Inferior parietal cortex (tissue), 1 donor: ENCODE data around the gene ZNF69.
A peak's percentile ranks its signal among the peaks of the same experiment; 100 is the strongest.
"Not testable (repeated sequence)": the region's sequence is repeated elsewhere in the genome, so short reads cannot be mapped to it uniquely, and the experiment has no call there.

Experiments used
- DNase-seq: peaks from one replicate; pipeline ENCODE4 v3.0.0-alpha.2; 2016; ENCODE audit errors: extremely low spot score

Gene ZNF69

DNA sequence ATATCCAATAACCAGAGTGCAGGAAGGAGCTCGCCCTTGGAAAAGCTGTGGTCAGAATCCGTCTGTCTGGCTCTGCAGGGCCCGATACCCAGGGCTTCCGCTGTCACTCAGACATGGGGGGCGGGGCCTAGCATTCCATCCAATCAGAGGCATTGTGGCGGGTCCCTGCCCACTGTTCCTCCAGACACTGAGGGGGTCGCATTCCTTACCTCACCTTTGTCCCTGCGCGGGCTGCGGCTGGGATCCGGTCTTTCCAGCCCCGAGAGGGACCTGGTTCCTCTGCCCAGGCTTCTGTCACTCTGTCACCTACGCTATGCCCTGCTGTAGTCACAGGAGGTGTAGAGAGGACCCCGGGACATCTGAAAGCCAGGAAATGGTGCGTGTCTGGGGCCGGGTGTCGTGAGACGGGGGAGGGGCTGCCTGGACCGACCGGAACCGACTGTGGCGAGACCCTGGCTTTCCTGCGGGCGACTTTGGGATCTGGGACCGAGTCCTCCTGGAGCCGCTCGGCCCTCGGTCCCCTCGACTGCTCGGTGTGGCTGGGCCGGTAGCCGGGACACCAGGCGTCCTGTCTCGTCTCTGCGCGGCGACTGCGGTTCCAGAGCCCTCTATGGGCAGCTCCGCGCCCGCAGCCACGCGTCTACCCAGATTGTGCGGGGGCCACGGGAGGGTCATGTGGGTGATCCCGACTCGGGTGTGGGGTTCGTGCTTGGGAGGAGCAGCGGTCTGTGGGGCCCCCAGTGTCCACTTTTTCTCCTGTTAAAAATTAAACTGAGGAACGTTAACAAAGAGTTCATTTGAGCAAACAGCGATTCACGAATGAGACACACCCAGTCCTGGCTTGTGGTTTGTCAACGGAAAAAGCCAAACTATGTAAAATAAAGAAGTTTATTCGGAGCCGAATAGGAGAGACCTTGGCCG is at the start of gene ZNF69:
TSS of gene ZNF69 (plus strand) at position 172 of the 921 bp plus-strand sequence. CDS start at position 314, 142 bp downstream.
- peak; percentile 71 for DNase-seq

DNA sequence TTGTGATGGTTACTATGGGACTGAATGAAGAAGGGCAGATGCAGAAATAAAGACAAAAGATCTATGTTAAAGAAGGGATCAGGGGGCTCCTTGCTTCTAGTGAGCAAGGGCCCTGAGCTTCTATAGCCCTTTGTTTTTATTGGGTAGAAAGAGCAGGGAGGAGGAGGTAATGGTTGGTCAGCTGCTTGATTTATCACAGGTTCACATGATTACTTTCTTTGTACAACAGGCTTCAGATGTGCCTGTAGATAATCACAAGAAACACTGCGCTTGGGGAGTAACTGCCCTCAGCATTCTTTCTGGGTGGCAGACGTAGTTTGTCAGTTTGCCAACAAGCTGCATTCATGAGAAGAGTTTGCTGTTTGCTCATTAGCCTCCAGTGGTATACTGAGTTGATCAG is 43.9 kb upstream of the ZNF69 start:
- DNase-seq, result no peak

DNA sequence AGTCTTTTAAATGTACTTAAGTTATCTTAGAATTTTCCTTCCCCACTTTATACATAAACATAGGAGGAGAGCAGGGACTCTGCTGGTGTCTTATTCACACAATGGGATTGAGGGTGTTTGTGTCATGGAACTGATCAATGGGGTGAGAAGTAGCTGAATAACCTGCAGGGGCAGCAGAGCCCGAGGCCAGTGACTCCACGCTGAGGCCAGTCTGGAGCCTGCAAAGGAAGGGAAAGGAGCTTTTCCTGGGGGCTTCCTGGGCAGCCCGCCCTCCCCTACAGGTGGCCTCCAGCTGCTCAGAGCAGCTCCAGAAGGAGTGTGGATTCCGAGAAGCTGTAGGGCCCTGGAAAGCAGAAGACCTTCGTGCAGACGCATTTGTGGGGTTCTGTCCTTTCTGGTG is 40.0 kb upstream of the ZNF69 start:
- not testable (repeated sequence) for DNase-seq

DNA sequence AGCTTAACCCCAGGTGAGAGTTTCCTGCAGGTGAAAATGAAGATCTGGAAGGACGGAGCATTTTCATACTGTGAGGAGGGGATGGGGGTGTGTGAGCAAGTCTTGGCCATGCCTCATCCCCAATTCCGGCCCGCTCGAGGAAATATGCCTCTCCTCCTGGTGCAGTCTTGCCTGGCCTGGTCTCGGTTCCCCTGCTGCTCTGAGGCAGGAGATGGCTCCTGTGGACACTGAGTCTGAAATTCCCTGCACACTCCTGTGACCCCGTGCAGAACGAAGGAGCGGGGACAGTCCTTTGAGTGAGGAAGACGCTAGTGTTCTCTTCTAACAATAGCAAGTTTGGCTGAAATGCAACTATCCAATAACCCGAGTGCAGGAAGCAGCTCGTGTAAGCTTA is 39.4 kb upstream of the ZNF69 start:
- no peak for DNase-seq

DNA sequence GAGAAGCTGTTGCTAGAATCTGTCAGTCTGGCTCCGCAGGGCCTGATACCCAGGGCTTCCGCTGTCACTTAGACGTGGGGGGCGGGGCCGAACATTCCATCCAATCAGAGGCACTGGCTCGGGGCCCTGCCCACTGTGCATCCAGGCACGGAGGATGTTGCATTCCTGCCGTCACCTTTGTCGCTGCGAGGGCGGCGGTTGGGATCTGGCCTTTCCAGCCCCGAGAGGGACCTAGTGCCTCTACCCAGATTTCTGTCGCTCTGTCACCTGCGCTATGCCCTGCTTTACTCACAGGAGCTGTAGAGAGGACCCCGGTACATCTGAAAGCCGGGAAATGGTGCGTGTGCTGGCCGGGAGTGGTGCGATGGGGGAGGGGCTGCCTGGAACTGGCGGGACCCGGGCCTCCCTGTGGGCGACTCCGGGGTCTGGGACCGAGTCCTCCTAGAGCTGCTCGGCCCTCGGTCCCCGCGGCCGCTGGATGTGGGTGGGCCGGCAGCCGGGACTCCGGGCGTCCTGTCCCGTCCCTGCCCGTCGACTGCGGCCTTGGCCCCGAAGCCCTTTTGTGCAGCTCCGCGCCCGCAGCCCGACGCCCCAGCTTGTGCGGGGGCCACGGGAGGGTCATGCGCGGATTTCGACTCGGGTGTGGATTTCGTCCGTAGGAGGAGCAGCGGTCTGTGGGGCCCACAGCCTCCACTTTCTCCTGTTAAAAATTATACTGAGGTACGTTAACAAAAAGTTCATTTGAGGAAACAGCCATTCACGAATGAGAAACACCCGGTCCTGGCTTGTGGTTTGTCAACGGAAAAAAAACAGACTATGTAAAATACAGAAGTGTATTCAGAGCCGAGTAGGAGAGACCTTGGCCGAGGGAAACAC is 38.8 kb upstream of the ZNF69 start, which contains the start of gene ZNF439:
TSS of gene ZNF439 (plus strand) at position 133 of the 876 bp plus-strand sequence. CDS start at position 275, 142 bp downstream.
- peak; percentile 91 for DNase-seq

DNA sequence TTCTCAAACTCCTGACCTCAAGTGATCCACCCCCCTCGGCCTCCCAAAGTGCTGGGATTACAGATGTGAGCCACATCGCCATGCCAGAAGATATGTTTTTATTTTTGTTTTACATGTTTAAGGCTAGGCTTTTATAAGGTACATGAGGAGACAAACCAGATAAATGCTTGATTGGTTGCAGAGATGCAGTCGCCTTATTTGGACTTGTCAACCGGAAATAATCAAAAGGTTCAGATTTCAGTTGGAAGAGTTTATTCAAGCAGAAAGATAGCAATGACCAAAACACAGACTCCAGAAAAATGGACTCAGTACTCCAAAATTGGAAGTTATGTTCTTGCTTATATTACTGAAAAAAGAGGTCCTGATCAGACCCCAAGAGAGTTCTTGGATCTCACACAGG is 37.3 kb upstream of the ZNF69 start:
- not testable (repeated sequence) for DNase-seq

DNA sequence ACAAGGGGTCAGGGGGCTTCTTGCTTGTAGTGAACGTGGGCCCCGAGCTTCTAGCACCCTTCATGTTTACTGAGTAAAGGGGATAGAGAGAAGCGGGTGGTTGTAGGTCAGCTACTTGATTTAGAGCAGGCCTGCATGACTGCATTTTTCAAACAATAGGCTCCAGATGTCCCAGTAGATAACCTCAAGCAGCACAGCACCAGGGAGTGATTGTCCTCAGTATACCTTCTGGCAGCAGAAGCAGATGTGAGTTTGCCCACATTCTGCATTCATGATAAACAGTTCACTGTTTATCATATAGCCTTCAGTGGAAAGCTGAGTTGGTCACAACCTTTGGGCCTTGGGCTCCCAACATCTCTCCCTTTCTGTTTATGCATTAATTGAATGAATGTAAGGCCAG is 34.2 kb upstream of the ZNF69 start:
- DNase-seq, result no peak

DNA sequence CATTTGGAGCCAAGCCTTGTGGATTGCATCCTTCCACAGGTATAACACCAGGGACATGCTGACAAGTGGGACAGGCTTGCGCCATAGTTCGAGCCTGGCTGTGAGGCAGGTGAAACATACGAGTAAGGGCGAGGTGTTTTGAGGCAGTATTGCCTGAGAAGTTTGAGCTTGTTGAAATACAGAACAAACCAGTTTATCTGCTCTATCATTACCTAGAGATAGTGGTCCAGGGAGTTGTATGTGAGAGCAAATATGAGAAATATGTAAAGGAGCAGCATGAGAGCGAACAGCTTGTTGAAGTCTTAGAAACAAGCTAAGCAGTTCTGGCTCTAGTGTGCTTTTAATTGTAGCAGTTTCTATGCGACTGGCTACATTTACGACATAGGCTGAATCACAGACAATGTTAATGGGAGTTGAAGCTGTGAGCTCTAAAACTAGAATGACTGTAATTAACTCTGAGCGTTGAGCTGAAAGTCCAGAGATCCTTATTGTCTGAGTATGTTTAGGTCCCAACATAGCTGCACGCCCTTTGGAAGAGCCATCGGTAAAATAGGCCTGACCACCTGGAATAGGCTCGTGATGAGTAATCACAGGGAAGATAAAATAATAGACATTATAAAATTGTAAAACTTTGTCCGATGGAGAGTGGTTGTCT is 30.9 kb upstream of the ZNF69 start:
- DNase-seq, result no peak

DNA sequence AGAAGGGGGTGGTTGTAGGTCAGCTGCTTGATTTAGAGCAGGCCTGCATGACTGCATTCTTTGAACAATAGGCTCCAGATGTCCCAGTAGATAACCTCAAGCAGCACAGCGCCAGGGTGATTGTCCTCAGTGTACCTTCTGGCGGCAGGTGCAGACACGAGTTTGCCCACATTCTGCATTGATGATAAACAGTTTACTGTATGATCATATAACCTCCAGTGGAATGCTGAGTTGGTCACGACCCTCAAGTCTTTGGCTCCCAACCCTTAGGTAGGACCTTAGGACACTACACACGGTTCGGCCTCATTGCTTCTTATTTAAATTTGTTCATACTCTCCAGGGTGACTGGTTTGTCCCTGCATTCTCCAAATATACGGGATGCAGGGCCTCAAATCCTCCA is 26.9 kb upstream of the ZNF69 start:
- no peak for DNase-seq

DNA sequence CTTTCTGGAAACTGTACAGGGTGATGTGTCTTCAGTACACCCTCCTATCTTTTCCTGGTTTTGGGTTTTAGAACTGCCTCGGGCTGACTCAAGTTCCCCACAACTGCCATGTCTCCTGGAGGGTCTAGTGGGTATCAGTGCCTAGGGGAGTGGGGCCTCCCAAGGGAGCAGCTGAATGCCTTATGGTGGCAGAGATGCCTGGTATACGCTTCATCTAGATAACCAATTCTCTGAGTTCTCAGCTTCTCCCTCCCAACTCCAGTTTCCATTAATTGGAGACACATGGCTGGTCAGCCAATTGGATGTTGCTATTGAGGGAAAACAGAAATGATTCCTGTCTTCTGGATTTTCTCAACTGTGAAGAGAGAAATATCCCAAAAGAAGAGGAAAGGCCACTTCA is 26.3 kb upstream of the ZNF69 start:
- DNase-seq, result no peak

DNA sequence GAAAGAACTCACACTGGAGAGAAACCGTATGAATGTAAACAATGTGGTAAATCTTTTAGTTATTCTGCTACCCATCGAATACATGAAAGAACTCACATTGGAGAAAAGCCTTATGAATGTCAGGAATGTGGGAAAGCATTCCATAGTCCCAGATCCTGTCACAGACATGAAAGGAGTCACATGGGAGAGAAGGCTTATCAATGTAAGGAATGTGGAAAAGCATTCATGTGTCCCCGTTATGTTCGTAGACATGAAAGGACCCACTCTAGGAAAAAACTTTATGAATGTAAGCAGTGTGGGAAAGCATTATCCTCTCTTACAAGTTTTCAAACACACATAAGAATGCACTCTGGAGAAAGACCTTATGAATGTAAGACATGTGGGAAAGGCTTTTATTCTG is 19.8 kb upstream of the ZNF69 start:
- not testable (repeated sequence) for DNase-seq

DNA sequence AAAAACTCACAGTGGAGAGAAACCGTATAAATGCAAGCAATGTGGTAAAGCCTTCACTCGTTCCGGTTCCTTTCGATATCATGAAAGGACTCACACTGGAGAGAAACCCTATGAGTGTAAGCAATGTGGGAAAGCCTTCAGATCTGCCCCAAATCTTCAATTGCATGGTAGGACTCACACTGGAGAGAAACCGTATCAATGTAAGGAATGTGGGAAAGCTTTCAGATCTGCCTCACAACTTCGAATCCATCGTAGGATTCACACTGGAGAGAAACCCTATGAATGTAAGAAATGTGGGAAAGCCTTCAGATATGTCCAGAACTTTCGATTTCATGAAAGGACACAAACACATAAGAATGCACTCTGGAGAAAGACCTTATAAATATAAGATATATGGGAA is 19.4 kb upstream of the ZNF69 start:
- no peak for DNase-seq

DNA sequence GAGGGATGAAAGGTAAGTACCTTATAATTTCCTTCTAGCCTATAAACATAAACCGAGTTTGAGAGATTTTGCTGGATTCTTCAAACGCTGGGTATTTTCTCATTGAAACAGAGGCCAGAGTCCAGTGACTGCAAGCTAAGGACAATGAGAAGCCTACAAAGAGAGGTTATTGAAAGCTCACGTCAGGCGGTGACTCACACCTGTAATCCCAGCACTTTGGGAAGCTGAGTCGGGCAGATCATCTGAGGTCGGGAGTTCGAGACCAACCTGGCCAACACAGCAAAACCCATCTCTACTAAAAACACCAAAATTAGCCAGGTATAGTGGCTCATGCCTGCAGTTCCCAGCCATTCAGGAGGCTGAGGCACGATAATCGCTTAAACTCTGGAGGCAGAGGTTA is 15.0 kb upstream of the ZNF69 start:
- no peak for DNase-seq

DNA sequence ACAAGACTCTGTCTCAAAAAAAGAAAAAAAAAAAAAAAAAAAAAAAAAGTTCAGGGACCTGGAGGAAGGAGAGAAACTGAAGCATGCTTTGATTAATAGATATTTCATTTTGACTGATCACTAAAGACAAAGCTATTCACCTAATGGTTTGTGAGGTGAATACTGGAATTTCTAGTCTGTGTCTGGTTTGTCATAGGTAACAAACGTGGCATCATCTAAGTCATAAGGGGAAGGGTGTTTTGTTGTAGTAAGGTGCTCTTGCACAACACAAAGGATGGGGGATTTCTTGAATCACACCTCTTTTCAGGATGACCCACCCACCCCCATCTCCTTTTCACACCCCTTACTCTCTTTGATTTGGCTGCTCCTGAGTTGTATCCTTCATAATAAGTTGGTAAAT is 13.8 kb upstream of the ZNF69 start:
- no peak for DNase-seq

DNA sequence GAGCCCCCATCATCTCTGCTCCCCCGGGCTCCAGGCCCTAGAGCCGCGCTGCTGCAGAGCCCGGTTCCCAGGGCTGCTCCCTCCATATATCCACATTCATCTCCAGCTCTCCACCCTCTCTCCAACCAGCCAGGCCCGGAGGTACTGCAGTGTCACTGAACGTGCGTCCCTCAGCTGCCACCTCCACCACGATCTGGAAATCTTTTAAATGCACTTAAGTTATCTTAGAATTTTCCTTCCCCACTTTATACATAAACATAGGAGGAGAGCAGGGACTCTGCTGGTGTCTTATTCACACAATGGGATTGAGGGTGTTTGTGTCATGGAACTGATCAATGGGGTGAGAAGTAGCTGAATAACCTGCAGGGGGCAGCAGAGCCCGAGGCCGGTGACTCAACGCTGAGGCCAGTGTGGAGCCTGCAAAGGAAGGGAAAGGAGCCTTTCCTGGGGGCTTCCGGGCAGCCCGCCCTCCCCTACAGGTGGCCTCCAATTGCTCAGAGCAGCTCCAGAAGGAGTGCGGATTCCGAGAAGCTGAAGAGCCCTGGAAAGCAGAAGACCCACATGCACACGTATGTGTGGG is 7.8 kb upstream of the ZNF69 start:
- DNase-seq, result peak; percentile 5

DNA sequence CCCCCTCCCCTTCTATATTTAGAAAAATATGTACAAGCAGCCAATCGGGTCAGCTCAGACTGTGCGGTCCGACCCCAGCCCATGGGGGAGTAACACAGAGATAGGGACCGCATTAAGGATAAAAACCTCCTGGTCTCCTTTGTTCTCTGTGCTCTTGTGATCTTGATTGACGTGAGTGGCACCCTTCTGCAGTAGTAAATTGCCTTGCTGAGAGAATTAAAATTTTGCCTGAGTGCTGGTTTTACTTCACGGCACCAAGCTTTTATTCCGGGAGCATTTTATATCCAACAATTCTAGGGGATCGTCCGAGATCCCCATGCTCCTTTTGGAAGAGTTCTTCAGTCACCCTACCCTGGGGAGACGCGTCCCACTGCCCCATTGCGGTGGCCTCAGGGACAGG is 7.0 kb upstream of the ZNF69 start:
- no peak for DNase-seq

DNA sequence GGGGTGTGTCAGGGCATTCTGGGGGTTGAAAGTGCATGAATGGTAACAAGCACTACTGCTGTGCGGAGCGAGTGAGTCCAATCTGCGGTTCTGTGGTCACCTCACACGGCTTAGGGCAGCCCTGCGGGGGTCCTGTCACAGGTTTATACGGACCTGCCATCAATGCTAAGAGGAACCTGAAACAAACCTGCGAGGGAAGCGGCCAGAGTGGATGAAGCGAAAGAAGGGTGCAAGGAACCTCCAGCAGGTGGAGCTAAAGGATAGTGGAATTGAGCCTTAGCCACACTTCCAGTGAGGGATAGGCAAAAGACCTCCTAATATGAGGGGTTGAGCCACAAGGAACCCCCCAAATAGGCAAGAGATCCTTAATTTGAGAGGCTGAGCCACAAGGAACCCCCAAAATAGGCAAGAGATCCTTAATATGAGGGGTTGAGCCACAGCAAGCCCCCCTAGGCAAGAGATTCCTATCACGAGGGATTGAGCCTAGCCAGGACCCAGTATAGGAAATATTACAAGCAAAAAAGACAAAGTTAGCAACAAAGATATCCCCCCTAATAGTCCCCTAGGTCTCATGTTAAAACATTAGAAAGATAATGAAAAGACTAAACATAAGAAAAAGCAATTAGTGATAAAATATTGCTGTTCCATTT is 6.3 kb upstream of the ZNF69 start:
- peak; percentile 78 for DNase-seq

DNA sequence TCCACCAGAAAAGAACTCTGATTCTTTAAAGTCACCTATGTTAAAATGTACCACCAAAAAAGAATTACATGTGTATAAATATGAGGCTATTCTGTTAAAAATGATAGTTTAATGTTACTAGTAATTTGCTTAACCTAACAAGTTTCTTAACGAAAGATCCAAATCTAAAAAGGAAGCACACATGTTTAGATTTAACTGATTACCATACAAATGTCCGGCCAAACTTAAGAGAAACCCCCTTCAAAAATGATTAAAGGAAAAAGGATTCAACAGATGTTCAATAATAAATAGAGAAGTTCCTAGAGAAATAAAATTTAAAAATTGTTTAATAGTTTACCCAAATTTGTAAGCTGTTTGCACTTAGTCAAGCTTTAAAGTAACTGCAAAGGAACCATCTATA is 5.0 kb upstream of the ZNF69 start:
- DNase-seq, result no peak

DNA sequence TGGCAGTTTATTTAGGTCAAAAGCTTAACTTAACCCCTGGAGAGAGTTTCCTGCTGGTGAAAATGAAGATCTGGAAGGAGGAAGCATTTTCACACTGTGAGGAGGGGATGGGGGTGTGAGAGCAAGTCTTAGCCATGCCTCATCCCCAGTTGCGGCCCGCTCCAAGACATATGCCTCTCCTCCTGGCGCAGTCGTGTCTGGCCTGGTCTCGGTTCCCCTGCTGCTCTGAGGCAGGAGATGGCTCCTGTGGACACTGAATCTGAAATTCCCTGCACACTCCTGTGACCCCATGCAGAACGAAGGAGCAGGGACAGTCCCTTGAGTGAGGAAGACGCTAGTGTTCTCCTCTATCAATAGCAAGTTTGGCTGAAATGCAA is 360 bp upstream of the ZNF69 start:
- DNase-seq, result no peak

DNA sequence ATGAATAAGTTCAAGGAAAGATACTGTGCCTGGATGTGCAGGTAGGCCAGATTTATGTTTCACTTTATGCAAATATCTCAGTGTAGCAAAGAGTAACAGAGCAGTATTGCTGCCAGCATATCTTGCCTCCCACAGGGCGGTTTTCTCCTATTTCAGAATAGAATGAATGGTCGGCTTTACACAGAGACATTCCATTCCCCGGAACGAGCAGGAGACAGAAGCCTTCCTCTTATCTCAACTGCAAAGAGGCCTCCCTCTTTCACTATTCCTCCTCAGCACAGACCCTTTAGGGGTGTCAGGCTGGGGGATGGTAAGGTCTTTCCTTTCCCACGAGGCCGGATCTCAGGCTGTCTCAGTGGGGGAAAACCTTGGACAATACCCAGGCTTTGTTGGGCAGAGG is 2.3 kb downstream of the ZNF69 start:
- not testable (repeated sequence) for DNase-seq

DNA sequence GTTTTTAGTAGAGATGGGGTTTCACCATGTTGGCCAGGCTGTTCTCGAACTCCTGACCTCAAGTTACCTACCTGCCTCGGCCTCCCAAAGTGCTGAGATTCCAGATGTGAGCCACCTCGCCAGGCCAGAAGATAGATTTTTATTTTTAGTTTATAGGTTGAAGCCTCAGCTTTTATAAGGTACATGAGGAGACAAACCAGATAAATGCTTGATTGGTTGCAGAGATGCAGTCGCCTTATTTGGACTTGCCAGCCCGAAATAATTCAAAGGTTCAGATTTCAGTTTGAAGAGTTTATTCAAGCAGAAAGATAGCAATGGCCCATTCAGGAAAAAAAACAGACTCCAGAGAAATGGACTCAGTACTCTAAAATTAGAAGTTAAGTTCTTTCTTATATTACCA is 3.1 kb downstream of the ZNF69 start:
- no peak for DNase-seq
